ENCODE measurements around the gene GZMA.

DNA sequence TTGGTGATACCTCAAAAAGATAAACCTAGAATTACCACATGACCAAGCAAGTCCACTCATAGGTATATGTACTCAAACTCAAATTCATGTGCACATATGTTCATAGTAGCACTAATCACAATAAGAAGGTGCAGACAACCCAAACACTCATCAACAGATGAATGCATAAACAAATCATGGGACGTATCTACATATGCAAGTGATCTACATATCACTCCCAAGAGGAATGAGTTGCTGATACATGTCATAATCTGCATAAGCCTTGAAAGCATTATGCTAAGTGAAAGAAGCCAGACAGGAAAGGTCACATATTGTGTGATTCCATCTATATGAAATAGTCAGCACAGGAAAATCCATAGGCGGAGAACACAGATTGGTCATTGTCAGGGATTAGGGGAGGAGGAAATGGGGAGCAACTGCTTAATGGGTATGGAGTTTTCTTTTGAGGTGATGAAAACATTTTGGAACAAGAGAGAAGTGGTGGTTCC, 46.9 kb downstream of the GZMA start:
- TF ChIP-seq, protein P1, sequence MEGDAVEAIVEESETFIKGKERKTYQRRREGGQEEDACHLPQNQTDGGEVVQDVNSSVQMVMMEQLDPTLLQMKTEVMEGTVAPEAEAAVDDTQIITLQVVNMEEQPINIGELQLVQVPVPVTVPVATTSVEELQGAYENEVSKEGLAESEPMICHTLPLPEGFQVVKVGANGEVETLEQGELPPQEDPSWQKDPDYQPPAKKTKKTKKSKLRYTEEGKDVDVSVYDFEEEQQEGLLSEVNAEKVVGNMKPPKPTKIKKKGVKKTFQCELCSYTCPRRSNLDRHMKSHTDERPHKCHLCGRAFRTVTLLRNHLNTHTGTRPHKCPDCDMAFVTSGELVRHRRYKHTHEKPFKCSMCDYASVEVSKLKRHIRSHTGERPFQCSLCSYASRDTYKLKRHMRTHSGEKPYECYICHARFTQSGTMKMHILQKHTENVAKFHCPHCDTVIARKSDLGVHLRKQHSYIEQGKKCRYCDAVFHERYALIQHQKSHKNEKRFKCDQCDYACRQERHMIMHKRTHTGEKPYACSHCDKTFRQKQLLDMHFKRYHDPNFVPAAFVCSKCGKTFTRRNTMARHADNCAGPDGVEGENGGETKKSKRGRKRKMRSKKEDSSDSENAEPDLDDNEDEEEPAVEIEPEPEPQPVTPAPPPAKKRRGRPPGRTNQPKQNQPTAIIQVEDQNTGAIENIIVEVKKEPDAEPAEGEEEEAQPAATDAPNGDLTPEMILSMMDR (IDR thresholded peaks at IDR 0.05; ENCODE audit: low read depth, low read length, poor library complexity, severe bottlenecking): no peak
- TF ChIP-seq EZH2phosphoT487 (IDR thresholded peaks at IDR 0.05; ENCODE audit: borderline replicate concordance, low read length): no peak
